GM13976 (cell line): ENCODE results near the gene AFF4.
"Not testable (repeated sequence)": the region's sequence is repeated elsewhere in the genome, so short reads cannot be mapped to it uniquely, and the experiment has no call there.

ENCODE experiments used
- DNase-seq: peaks from one replicate; pipeline ENCODE4 v3.0.0; 2012; ENCODE audit warnings: low spot score
- CTCF ChIP-seq: IDR thresholded peaks from 2 replicates; pipeline ENCODE4 v1.5.1; 2012; ENCODE audit warnings: borderline replicate concordance, mild to moderate bottlenecking; ENCODE audit not compliant: insufficient read depth; ENCODE audit errors: extremely low read depth, missing control alignments, control extremely low read depth
- in situ Hi-C: fragments of 300-500 bp; cut with MboI; formaldehyde crosslinking; loops from one replicate; pipeline ENCODE4 v1.12.0; 2022; ENCODE audit warnings: low sequenced_read_pairs, mixed read lengths, inconsistent platforms; ENCODE audit not compliant: unreplicated experiment

The AFF4 gene

GRCh38 chr5:132987531-132988408, 24.3 kb upstream of the AFF4 start:
- in situ Hi-C loops: no loop called here
- no peak for DNase-seq
- no peak for TF ChIP-seq CTCF

- in situ Hi-C loops, DNase-seq: not testable (repeated sequence)
Observed at GRCh38 chr5:132982971-132983370, 19.5 kb upstream of the AFF4 start.

DNA sequence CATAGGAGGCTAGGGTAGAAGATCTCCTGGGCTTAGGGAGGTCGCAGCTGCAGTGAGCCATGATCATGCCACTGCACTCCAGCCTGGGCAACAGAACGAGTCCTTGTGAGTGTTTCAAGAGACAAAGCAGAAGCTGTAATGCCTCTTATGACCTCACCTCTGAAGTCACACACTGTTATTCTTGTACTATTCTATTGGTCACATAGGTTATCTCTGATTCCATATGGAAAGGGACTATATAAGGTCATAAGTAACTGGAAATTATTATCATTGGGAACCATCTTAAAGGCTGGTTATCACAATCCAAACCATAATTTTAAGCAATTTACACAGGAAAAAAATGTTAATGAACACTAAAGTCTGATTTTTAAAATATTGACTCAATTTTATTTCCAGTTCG, 17.9 kb upstream of the AFF4 start:
- no peak for DNase-seq
- in situ Hi-C loops: no loop called here
- no peak for TF ChIP-seq CTCF

DNA sequence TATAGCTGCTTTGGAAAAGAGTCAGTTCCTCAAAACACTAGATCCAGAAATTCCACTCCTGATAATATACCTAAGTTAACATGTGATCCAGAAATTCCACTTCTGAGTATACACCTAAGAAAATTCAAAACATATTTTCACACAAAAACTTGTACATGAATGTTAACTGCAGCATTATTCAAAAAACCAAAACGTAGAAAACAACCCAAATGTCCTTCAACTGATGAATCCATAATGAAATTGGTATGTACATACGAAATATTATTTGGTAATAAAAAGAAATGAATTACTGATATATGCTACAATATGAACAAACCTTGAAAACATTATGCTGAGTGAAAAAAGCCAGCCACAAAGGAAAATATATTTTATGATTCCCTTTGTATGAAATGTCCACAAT, 16.5 kb upstream of the AFF4 start:
- TF ChIP-seq CTCF: no peak
- in situ Hi-C loops: no loop called here
- DNase-seq: no peak

GRCh38 chr5:132979367-132979940, 16.0 kb upstream of the AFF4 start:
- no peak for TF ChIP-seq CTCF
- no peak for DNase-seq
- in situ Hi-C loops: no loop called here

DNA sequence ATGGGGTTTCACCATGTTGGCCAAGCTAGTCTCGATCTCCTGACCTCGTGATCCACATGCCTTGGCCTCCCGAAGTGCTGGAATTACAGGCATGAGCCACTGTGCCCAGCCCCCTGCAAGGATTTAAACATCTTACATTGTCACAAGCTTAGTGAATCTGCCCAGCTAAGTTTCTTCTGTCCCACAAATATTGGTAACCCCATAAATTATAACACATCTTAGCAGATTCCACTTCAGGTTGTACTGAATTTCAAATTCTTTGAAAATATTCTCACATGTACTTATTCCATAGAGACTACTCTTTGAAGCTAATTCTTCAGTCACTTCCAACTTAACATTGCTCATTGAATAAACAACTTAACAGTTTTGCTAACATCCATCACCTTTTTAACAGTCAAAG, 13.4 kb upstream of the AFF4 start:
- no peak for TF ChIP-seq CTCF
- DNase-seq: no peak
- in situ Hi-C loops: no loop called here

GRCh38 chr5:132972436-132972828, 9.0 kb upstream of the AFF4 start:
- in situ Hi-C loops, DNase-seq: not testable (repeated sequence)
